Esophagus squamous epithelium (tissue), 4 donors: ENCODE results near the gene GATA6.

Experiments
- CTCF ChIP-seq, 6 experiments: fragments of 450-650 bp in 4 of 6; fragments of 200-600 bp in 2 of 6; sonication (generic) in 2 of 6; IDR thresholded peaks; one replicate each; pipeline ENCODE4 v1.5.1; 2016 to 2019; ENCODE audit warnings: antibody characterized with exemption in 6 of 6, mild to moderate bottlenecking in 4 of 6, moderate library complexity in 4 of 6
- POLR2A ChIP-seq, 4 donors: fragments of 450-650 bp; IDR thresholded peaks; one replicate each; pipeline ENCODE4 v1.6.1; 2017; ENCODE audit warnings: antibody characterized with exemption in 4 of 4, mild to moderate bottlenecking in 4 of 4, moderate library complexity in 3 of 4

GRCh38 chr18:22191346-22191695 is 21.9 kb downstream of the GATA6 start:
- TF ChIP-seq CTCF (IDR thresholded peaks at IDR 0.05) (no peak), POLR2A (IDR thresholded peaks at IDR 0.05) (no peak)
